ENCODE data around the gene SLC6A6. TPM values are rescaled to one million over a fixed set of nuclear protein-coding genes. Genes with fewer than 3 reads are reported as not detected.

SLC6A6 gene
- total and polyA plus RNA-seq, 4 donors: 0.92 to 7.2 (median 2.9) TPM

- no peaks in the 10 kb centered on the region for H3K4me1 ChIP-seq (ENCODE audit: control insufficient read depth in 4 of 4, insufficient read depth in 4 of 4, low read length in 3 of 4)
- 66% methylated on average over 17 of the region's 17 CpGs for WGBS
- no peak overlapping the region for H3K4me3 ChIP-seq (ENCODE audit: low read depth in 1 of 3, low read length in 3 of 3)
- TF ChIP-seq JUND (IDR thresholded peaks at IDR 0.05): no peak
- no peak for TF ChIP-seq MAX (IDR thresholded peaks at IDR 0.05)
- TF ChIP-seq ATF3 (IDR thresholded peaks at IDR 0.05): no peak
- no peak for TF ChIP-seq SP1 (IDR thresholded peaks at IDR 0.05)
- TF ChIP-seq HNF4A (conservative IDR thresholded peaks at IDR 0.05): no peak
- TF ChIP-seq GABPA (IDR thresholded peaks at IDR 0.05 in 1 of 2, conservative IDR thresholded peaks at IDR 0.05 in 1 of 2): no peak
- no peak for TF ChIP-seq FOXA2 (IDR thresholded peaks at IDR 0.05)
- TF ChIP-seq RAD21 (IDR thresholded peaks at IDR 0.05): no peak
- no peak for TF ChIP-seq TAF1 (conservative IDR thresholded peaks at IDR 0.05)
- no peak for TF ChIP-seq HNF4G (IDR thresholded peaks at IDR 0.05)
- no peak for TF ChIP-seq YY1 (IDR thresholded peaks at IDR 0.05)
- H3K9me3 ChIP-seq (ENCODE audit: control insufficient read depth in 4 of 4, low read length in 3 of 4): no peaks in the 10 kb centered on the region
- no peak overlapping the region for H3K9ac ChIP-seq (ENCODE audit: low read depth in 1 of 2, low read length in 2 of 2)
- H3K27me3 ChIP-seq (ENCODE audit: control insufficient read depth in 4 of 4, insufficient read depth in 4 of 4, low read length in 3 of 4): no peaks in the 10 kb centered on the region
- H3K36me3 ChIP-seq (ENCODE audit: control insufficient read depth in 4 of 4, insufficient read depth in 3 of 4, low read depth in 1 of 4, low read length in 3 of 4): no peaks in the 10 kb centered on the region
- DNase-seq (ENCODE audit: low spot score): no peak
- H3K27ac ChIP-seq (ENCODE audit: low read depth in 1 of 2, low read length in 2 of 2): no peak overlapping the region
Measured at GRCh38 chr3:14525685-14526631, 123.6 kb downstream of the SLC6A6 start.

- no peaks in the 10 kb centered on the region for H3K9me3 ChIP-seq (ENCODE audit: control insufficient read depth in 4 of 4, low read length in 3 of 4)
- no peak overlapping the region for H3K9ac ChIP-seq (ENCODE audit: low read depth in 1 of 2, low read length in 2 of 2)
- no peaks in the 10 kb centered on the region for H3K36me3 ChIP-seq (ENCODE audit: control insufficient read depth in 4 of 4, insufficient read depth in 3 of 4, low read depth in 1 of 4, low read length in 3 of 4)
- TF ChIP-seq YY1 (IDR thresholded peaks at IDR 0.05) (no peak), ZBTB33 (IDR thresholded peaks at IDR 0.05) (no peak), TAF1 (conservative IDR thresholded peaks at IDR 0.05) (no peak), FOXA1 (IDR thresholded peaks at IDR 0.05) (no peak), NR2F2 (IDR thresholded peaks at IDR 0.05) (no peak), RAD21 (IDR thresholded peaks at IDR 0.05) (no peak), EGR1 (IDR thresholded peaks at IDR 0.05; ENCODE audit: low read depth in 2 of 2) (no peak), HNF4A (conservative IDR thresholded peaks at IDR 0.05) (no peak)
- no peaks in the 10 kb centered on the region for H3K4me1 ChIP-seq (ENCODE audit: control insufficient read depth in 4 of 4, insufficient read depth in 4 of 4, low read length in 3 of 4)
- no peak overlapping the region for H3K27ac ChIP-seq (ENCODE audit: low read depth in 1 of 2, low read length in 2 of 2)
- no peak for DNase-seq (ENCODE audit: low spot score)
- WGBS: 67% methylated on average over 3 of the region's 3 CpGs
- no peak overlapping the region for H3K4me3 ChIP-seq (ENCODE audit: low read depth in 1 of 3, low read length in 3 of 3)
- H3K27me3 ChIP-seq (ENCODE audit: control insufficient read depth in 4 of 4, insufficient read depth in 4 of 4, low read length in 3 of 4): no peaks in the 10 kb centered on the region
Measured at GRCh38 chr3:14528081-14528480, 125.7 kb downstream of the SLC6A6 start.

- Histone ChIP-seq H3K4me3 (ENCODE audit: low read depth in 1 of 3, low read length in 3 of 3) (no peak overlapping the region), H3K27me3 (ENCODE audit: control insufficient read depth in 4 of 4, insufficient read depth in 4 of 4, low read length in 3 of 4) (peaks cover 0 to 5% (median 0%) of the 10 kb centered on the region in 4 donors), H3K4me1 (ENCODE audit: control insufficient read depth in 4 of 4, insufficient read depth in 4 of 4, low read length in 3 of 4) (no peaks in the 10 kb centered on the region), H3K27ac (ENCODE audit: low read depth in 1 of 2, low read length in 2 of 2) (no peak overlapping the region), H3K9me3 (ENCODE audit: control insufficient read depth in 4 of 4, low read length in 3 of 4) (no peaks in the 10 kb centered on the region), H3K36me3 (ENCODE audit: control insufficient read depth in 4 of 4, insufficient read depth in 3 of 4, low read depth in 1 of 4, low read length in 3 of 4) (no peaks in the 10 kb centered on the region), H3K9ac (ENCODE audit: low read depth in 1 of 2, low read length in 2 of 2) (no peak overlapping the region)
- 92% methylated on average over 17 of the region's 17 CpGs for WGBS
- TF ChIP-seq RXRA (IDR thresholded peaks at IDR 0.05): no peak
- no peak for DNase-seq (ENCODE audit: low spot score)
Measured at GRCh38 chr3:14531856-14532395, 129.5 kb downstream of the SLC6A6 start.

Measured in liver (tissue), 9 donors.